ENCODE results near the gene SENP2.

- TF ChIP-seq, protein P1, sequence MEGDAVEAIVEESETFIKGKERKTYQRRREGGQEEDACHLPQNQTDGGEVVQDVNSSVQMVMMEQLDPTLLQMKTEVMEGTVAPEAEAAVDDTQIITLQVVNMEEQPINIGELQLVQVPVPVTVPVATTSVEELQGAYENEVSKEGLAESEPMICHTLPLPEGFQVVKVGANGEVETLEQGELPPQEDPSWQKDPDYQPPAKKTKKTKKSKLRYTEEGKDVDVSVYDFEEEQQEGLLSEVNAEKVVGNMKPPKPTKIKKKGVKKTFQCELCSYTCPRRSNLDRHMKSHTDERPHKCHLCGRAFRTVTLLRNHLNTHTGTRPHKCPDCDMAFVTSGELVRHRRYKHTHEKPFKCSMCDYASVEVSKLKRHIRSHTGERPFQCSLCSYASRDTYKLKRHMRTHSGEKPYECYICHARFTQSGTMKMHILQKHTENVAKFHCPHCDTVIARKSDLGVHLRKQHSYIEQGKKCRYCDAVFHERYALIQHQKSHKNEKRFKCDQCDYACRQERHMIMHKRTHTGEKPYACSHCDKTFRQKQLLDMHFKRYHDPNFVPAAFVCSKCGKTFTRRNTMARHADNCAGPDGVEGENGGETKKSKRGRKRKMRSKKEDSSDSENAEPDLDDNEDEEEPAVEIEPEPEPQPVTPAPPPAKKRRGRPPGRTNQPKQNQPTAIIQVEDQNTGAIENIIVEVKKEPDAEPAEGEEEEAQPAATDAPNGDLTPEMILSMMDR (IDR thresholded peaks at IDR 0.05; ENCODE audit: insufficient read depth, low read length), result no peak
- TF ChIP-seq, protein P2, sequence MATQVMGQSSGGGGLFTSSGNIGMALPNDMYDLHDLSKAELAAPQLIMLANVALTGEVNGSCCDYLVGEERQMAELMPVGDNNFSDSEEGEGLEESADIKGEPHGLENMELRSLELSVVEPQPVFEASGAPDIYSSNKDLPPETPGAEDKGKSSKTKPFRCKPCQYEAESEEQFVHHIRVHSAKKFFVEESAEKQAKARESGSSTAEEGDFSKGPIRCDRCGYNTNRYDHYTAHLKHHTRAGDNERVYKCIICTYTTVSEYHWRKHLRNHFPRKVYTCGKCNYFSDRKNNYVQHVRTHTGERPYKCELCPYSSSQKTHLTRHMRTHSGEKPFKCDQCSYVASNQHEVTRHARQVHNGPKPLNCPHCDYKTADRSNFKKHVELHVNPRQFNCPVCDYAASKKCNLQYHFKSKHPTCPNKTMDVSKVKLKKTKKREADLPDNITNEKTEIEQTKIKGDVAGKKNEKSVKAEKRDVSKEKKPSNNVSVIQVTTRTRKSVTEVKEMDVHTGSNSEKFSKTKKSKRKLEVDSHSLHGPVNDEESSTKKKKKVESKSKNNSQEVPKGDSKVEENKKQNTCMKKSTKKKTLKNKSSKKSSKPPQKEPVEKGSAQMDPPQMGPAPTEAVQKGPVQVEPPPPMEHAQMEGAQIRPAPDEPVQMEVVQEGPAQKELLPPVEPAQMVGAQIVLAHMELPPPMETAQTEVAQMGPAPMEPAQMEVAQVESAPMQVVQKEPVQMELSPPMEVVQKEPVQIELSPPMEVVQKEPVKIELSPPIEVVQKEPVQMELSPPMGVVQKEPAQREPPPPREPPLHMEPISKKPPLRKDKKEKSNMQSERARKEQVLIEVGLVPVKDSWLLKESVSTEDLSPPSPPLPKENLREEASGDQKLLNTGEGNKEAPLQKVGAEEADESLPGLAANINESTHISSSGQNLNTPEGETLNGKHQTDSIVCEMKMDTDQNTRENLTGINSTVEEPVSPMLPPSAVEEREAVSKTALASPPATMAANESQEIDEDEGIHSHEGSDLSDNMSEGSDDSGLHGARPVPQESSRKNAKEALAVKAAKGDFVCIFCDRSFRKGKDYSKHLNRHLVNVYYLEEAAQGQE (IDR thresholded peaks at IDR 0.05; ENCODE audit: insufficient replicate concordance, low read depth), result no peak
These were observed 77.8 kb downstream of the SENP2 start for GRCh38 chr3:185663929-185664328.
